Gastroesophageal sphincter (tissue), 4 donors: Measurements from ENCODE around the gene PBX1. TPM values are rescaled to one million over a fixed set of nuclear protein-coding genes. Genes with fewer than 3 reads are reported as not detected.

ENCODE experiments used
- ATAC-seq: fragments of 150-250 bp; one replicate; pipeline ENCODE4 v1.9.1; 2016; ENCODE audit warnings: mild to moderate bottlenecking, moderate library complexity
- H3K27ac ChIP-seq, 4 donors: fragments of 200-600 bp; sonication (generic) in 3 of 4; 1 replicate in 3 of 4; 2 replicates in 1 of 4; pipeline ENCODE4 v1.5.1; 2016 to 2019
- H3K27me3 ChIP-seq: fragments of 200-600 bp; sonication (generic); one replicate; pipeline ENCODE4 v1.5.1; 2019
- H3K36me3 ChIP-seq, 2 donors: fragments of 200-600 bp; sonication (generic); one replicate each; pipeline ENCODE4 v1.5.1; 2019; ENCODE audit warnings: control low read depth in 1 of 2
- H3K4me1 ChIP-seq, 3 donors: fragments of 200-600 bp; sonication (generic); 1 replicate in 2 of 3; 2 replicates in 1 of 3; pipeline ENCODE4 v1.5.1; 2016 to 2019; ENCODE audit warnings: control low read depth in 2 of 3
- H3K4me3 ChIP-seq, 2 donors: fragments of 200-600 bp; sonication (generic); one replicate each; pipeline ENCODE4 v1.5.1; 2019; ENCODE audit warnings: mild to moderate bottlenecking in 1 of 2, moderate library complexity in 1 of 2
- H3K9me3 ChIP-seq, 3 donors: fragments of 200-600 bp; sonication (generic); one replicate each; pipeline ENCODE4 v1.5.1; 2017 to 2019; ENCODE audit warnings: control low read depth in 2 of 3
- CTCF ChIP-seq, 4 experiments: fragments of 200-600 bp in 2 of 4; fragments of 450-650 bp in 2 of 4; sonication (generic) in 1 of 4; IDR thresholded peaks; one replicate each; pipeline ENCODE4 v1.5.1; 2017 to 2019; ENCODE audit warnings: antibody characterized with exemption in 4 of 4, mild to moderate bottlenecking in 2 of 4, moderate library complexity in 2 of 4
- EP300 ChIP-seq: sonication (generic); formaldehyde crosslinking; IDR thresholded peaks from one replicate; pipeline ENCODE4 v1.6.1; 2017; ENCODE audit warnings: antibody characterized with exemption, mild to moderate bottlenecking
- POLR2A ChIP-seq, 2 donors: fragments of 450-650 bp; IDR thresholded peaks; one replicate each; pipeline ENCODE4 v1.6.1; 2017; ENCODE audit warnings: antibody characterized with exemption in 2 of 2, mild to moderate bottlenecking in 2 of 2, moderate library complexity in 1 of 2
- POLR2AphosphoS5 ChIP-seq: sonication (generic); formaldehyde crosslinking; IDR thresholded peaks from one replicate; pipeline ENCODE4 v1.6.1; 2017; ENCODE audit warnings: antibody characterized with exemption
- WGBS, 2 donors: methylation state at CpG; one replicate each; pipeline ENCODE4 v1.1.5; 2018; ENCODE audit warnings: low coverage in 1 of 2; 5-methylcytosine and 5-hydroxymethylcytosine counted together
- total RNA-seq, 4 donors: library from RNA; depleted of rRNA; stranded (reverse); fragments of >200 nt; gene quantifications; one replicate each; pipeline ENCODE4 v1.1.0, GENCODE V29; 2016

Gene PBX1
- total RNA-seq, 4 donors from 2014 or later = 75.8 to 177 (median 140) TPM

- WGBS, 2 donors = 25 to 45% methylated on average over 1 of the region's 1 CpG
- Histone ChIP-seq H3K4me1 (peaks cover 0 to 35% (median 4%) of the 10 kb centered on the region in 3 donors), H3K36me3 (peaks cover 0 to 18% of the 10 kb centered on the region in 2 donors), H3K9me3 (no peaks in the 10 kb centered on the region), H3K27ac (peak overlapping the region in 2 of 4 donors; percentile 4 to 42), H3K27me3 (no peaks in the 10 kb centered on the region), H3K4me3 (no peak overlapping the region)
- TF ChIP-seq POLR2AphosphoS5 = no peak
- TF ChIP-seq CTCF (IDR thresholded peaks at IDR 0.05) = no peak
- no peak for TF ChIP-seq POLR2A (IDR thresholded peaks at IDR 0.05)
- no peak for TF ChIP-seq EP300
- ATAC-seq = no peak
Measured at GRCh38 chr1:164813776-164814175, 254.8 kb downstream of the PBX1 start.

GRCh38 chr1:164821648-164822047, 262.7 kb downstream of the PBX1 start:
- no peaks in the 10 kb centered on the region for H3K9me3 ChIP-seq
- H3K4me1 ChIP-seq = peaks cover 23 to 51% (median 24%) of the 10 kb centered on the region in 3 donors
- no peak overlapping the region for H3K4me3 ChIP-seq
- H3K27ac ChIP-seq = peak overlapping the region in 1 of 4 donors; percentile 4
- ATAC-seq = no peak
- WGBS, 2 donors = 80 to 92% methylated on average over 2 to 3 of the region's 9 CpGs
- TF ChIP-seq POLR2A (IDR thresholded peaks at IDR 0.05) (no peak), EP300 (no peak), CTCF (IDR thresholded peaks at IDR 0.05) (no peak), POLR2AphosphoS5 (no peak)
- no peaks in the 10 kb centered on the region for H3K27me3 ChIP-seq
- H3K36me3 ChIP-seq = peaks cover 3 to 38% of the 10 kb centered on the region in 2 donors

GRCh38 chr1:164823486-164824279, 264.7 kb downstream of the PBX1 start:
- ATAC-seq = peak; percentile 87
- WGBS, 2 donors = 13 to 34% methylated on average over 4 to 5 of the region's 5 CpGs
- H3K27me3 ChIP-seq = no peaks in the 10 kb centered on the region
- H3K4me3 ChIP-seq = no peak overlapping the region
- H3K27ac ChIP-seq = peak overlapping the region; percentile 76 to 93 (median 79)
- H3K36me3 ChIP-seq = peaks cover 3 to 38% of the 10 kb centered on the region in 2 donors
- H3K9me3 ChIP-seq = no peaks in the 10 kb centered on the region
- peaks cover 23 to 62% (median 27%) of the 10 kb centered on the region in 3 donors for H3K4me1 ChIP-seq
- no peak for TF ChIP-seq POLR2A (IDR thresholded peaks at IDR 0.05)
- no peak for TF ChIP-seq EP300
- TF ChIP-seq POLR2AphosphoS5 = peak; percentile 94
- peak in 3 of 4 experiments; percentile 33 to 49 (median 37) for TF ChIP-seq CTCF (IDR thresholded peaks at IDR 0.05)

- peaks cover 23 to 64% (median 27%) of the 10 kb centered on the region in 3 donors for H3K4me1 ChIP-seq
Measured at GRCh38 chr1:164824542-164824941, 265.6 kb downstream of the PBX1 start.

GRCh38 chr1:164830628-164831027, 271.6 kb downstream of the PBX1 start:
- H3K27ac ChIP-seq = peak overlapping the region; percentile 7 to 45 (median 42)
- 38 to 46% methylated on average over 4 of the region's 4 CpGs for WGBS, 2 donors
- no peak for TF ChIP-seq POLR2A (IDR thresholded peaks at IDR 0.05)
- TF ChIP-seq CTCF (IDR thresholded peaks at IDR 0.05) = no peak
- no peak for TF ChIP-seq POLR2AphosphoS5
- no peak for TF ChIP-seq EP300
- H3K27me3 ChIP-seq = no peaks in the 10 kb centered on the region
- H3K9me3 ChIP-seq = no peaks in the 10 kb centered on the region
- H3K4me1 ChIP-seq = peaks cover 7 to 61% (median 14%) of the 10 kb centered on the region in 3 donors
- no peak for ATAC-seq
- H3K4me3 ChIP-seq = no peak overlapping the region
- no peaks in the 10 kb centered on the region for H3K36me3 ChIP-seq

More at GRCh38 chr1:164824542-164824941, 265.6 kb downstream of the PBX1 start:
- H3K36me3 ChIP-seq = peaks cover 3 to 32% of the 10 kb centered on the region in 2 donors
- no peak for TF ChIP-seq EP300
- no peaks in the 10 kb centered on the region for H3K27me3 ChIP-seq
- H3K27ac ChIP-seq = peak overlapping the region; percentile 76 to 93 (median 79)
- no peak overlapping the region for H3K4me3 ChIP-seq
- H3K9me3 ChIP-seq = no peaks in the 10 kb centered on the region
- no peak for ATAC-seq
